Pancreas (tissue), 10 donors: ENCODE measurements around the gene S100A7A. TPM values are rescaled to one million over a fixed set of nuclear protein-coding genes. Genes with fewer than 3 reads are reported as not detected.
A peak's percentile ranks its signal among the peaks of the same experiment; 100 is the strongest.

Source experiments
- ATAC-seq, 4 donors: fragments of 200-7000 bp; cut with Tn5 transposase; one replicate each; pipeline versions ENCODE4 v1.8.0 to v1.9.1; 2020; ENCODE audit warnings: mild to moderate bottlenecking in 4 of 4, moderate library complexity in 4 of 4
- DNase-seq, 6 donors: peaks; one replicate each; pipeline ENCODE4 v3.0.0-alpha.2; 2020
- FAIRE-seq: peaks from 2 replicates; lab custom pipeline; 2012; peaks lifted over from hg19 to GRCh38; lab: Jason Lieb, UNC
- H3K27ac ChIP-seq, 4 donors: fragments of 200-600 bp; sonication (generic); 1 replicate in 3 of 4; 2 replicates in 1 of 4; pipeline versions ENCODE4 v1.5.0 to v1.8.0; 2020
- H3K27me3 ChIP-seq, 4 donors: fragments of 200-600 bp; one replicate each; pipeline ENCODE4 v1.8.0; 2021
- H3K36me3 ChIP-seq, 3 donors: fragments of 200-600 bp; sonication (generic) in 1 of 3; one replicate each; pipeline versions ENCODE4 v1.5.0 to v1.8.0; 2020 to 2021
- H3K4me1 ChIP-seq, 3 donors: fragments of 200-600 bp; one replicate each; pipeline ENCODE4 v1.8.0; 2021
- H3K4me3 ChIP-seq, 4 donors: fragments of 200-600 bp; sonication (generic) in 2 of 4; one replicate each; pipeline versions ENCODE4 v1.5.0 to v1.8.0; 2020 to 2021
- H3K9me3 ChIP-seq, 4 donors: fragments of 200-600 bp; one replicate each; pipeline ENCODE4 v1.8.0; 2021
- WGBS, 2 donors: extraction: QIAGEN DNeasy Blood & Tissue Kit; methylation state at CpG; one replicate each; pipeline ENCODE4 v1.1.7; 2013; 5-methylcytosine and 5-hydroxymethylcytosine counted together
- intact Hi-C, 3 donors: fragments of 100-400 bp; cut with DNase I; formaldehyde crosslinking; loops; one replicate each; pipeline versions ENCODE4 v1.11.1 to v1.14.2; 2022
- polyA plus RNA-seq, 2 donors: library from polyadenylated mRNA; stranded (reverse); fragments of 200-250 nt; gene quantifications; one replicate each; pipeline ENCODE4 v1.2.3, GENCODE V29; 2013
- total RNA-seq, 6 donors: library from RNA; stranded (reverse); fragmentation: NEBNext Ultra II Directional in 4 of 6; extraction: Animal tissue kit (Norgen Biotek cat#: 25700) in 4 of 6; gene quantifications; one replicate each; pipeline versions ENCODE4 v1.2.1 to v1.2.4, GENCODE V29; 2021 to 2023
- TF ChIP-seq, protein P1 (sequence below), 4 donors: fragments of 200-600 bp; sonication (generic) in 3 of 4; IDR thresholded peaks; one replicate each; pipeline versions ENCODE4 v1.5.0 to v1.8.0; 2021; ENCODE audit warnings: antibody characterized with exemption in 4 of 4
- donor health status: healthy with polysubstance abuse.
- donor health status: DM: no; HTN: no; CAD: no; lungs with moderate emphysema.
- donor health status: DM: no; HTN: no; CAD: no.
- donor health status: control.
- donor health status: control.
- donor health status: Bipolar disorder and iron deficiency.
- donor health status: DM: yes; HTN: yes; CAD: no.
- donor health status: DM: no; HTN: no; CAD: no.
- donor health status: DM: no; HTN: no; CAD: no.
- donor health status: DM: yes; HTN: yes; CAD: no.

S100A7A gene
- total and polyA plus RNA-seq, 8 donors, result not detected

DNA sequence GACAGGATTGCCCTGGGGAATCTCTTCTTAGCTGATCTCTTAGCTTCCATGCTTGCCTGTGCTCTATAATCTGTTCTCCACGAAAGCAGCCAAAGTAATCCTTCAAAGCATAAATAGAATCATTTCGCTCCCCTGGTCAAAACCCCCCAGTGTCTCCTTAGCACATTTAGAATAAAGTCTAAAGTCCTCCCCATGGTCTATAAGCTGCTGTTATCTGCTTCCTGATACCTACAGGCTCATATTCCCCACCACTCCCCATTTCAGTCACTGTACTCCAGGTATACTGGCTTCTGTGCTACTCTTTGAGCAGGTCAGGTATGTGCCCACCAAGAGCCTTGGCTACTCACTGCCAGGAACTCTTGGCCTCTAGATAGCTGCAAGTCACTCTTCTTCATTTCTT, 43.7 kb upstream of the S100A7A start:
- H3K36me3 ChIP-seq, result no peaks in the 10 kb centered on the region
- H3K27ac ChIP-seq, result no peak overlapping the region
- WGBS, 2 donors, result 83 to 84% methylated on average over 2 of the region's 2 CpGs
- intact Hi-C loops, result no loop called here
- no peak for DNase-seq
- FAIRE-seq, result no peak
- no peaks in the 10 kb centered on the region for H3K4me1 ChIP-seq
- ATAC-seq, result no peak
- TF ChIP-seq, protein P1, sequence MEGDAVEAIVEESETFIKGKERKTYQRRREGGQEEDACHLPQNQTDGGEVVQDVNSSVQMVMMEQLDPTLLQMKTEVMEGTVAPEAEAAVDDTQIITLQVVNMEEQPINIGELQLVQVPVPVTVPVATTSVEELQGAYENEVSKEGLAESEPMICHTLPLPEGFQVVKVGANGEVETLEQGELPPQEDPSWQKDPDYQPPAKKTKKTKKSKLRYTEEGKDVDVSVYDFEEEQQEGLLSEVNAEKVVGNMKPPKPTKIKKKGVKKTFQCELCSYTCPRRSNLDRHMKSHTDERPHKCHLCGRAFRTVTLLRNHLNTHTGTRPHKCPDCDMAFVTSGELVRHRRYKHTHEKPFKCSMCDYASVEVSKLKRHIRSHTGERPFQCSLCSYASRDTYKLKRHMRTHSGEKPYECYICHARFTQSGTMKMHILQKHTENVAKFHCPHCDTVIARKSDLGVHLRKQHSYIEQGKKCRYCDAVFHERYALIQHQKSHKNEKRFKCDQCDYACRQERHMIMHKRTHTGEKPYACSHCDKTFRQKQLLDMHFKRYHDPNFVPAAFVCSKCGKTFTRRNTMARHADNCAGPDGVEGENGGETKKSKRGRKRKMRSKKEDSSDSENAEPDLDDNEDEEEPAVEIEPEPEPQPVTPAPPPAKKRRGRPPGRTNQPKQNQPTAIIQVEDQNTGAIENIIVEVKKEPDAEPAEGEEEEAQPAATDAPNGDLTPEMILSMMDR (IDR thresholded peaks at IDR 0.05), result no peak
- no peaks in the 10 kb centered on the region for H3K9me3 ChIP-seq
- H3K4me3 ChIP-seq, result no peak overlapping the region
- no peaks in the 10 kb centered on the region for H3K27me3 ChIP-seq

DNA sequence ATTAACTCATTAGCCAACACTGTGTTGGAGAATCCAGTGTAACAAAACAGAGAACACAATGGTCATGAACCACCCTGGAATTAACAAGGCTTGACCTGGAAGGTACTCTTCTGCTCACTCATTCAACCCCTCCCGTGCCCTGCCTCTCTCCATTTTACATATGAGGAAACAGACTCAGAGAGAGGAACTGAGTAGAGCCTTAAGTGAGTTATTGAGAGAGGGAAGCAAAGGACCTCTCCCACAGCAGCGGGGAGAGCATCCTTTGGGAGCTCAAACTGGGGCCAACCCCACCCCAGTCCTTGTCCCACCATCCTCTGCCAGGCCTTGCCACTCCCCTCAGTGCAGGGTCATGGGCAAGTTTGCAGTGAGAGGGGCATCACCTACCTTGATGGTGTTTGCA, 42.2 kb upstream of the S100A7A start:
- Histone ChIP-seq H3K9me3 (no peaks in the 10 kb centered on the region), H3K27me3 (no peaks in the 10 kb centered on the region), H3K4me1 (no peaks in the 10 kb centered on the region), H3K36me3 (no peaks in the 10 kb centered on the region), H3K4me3 (no peak overlapping the region), H3K27ac (no peak overlapping the region)
- no peak for FAIRE-seq
- WGBS, 2 donors, result 63 to 66% methylated on average over 2 of the region's 2 CpGs
- intact Hi-C loops, result no loop called here
- TF ChIP-seq, protein P1 (IDR thresholded peaks at IDR 0.05), result no peak
- peak in 1 of 4 donors; percentile 40 for ATAC-seq
- DNase-seq, result no peak

DNA sequence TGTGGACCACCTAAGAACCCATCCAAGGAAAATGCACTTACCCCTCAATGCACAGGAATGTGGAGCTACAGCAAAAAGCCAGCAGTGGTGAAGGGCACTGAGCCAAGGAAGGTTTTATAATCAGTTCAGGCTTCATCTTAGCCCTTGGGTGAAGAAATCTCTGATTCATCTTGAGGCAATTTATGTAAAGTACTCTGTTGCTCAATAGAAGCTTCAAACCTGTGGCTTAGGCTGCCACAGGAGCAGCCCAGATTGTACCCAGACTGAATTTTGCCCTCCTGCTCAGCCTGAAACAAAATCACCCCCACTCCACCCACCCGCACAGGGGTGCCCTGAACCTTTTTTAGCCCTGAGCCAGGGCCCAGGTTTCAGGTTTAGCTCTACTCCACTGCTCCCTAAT, 40.8 kb upstream of the S100A7A start, which contains the start of gene S100A12:
TSS of gene S100A12 (minus strand) at position 111 of the 400 bp plus-strand sequence. CDS start 1,029 bp downstream, outside the sequence.
- H3K4me1 ChIP-seq, result no peaks in the 10 kb centered on the region
- TF ChIP-seq, protein P1 (IDR thresholded peaks at IDR 0.05), result no peak
- WGBS, 2 donors, result 72 to 88% methylated on average over 1 of the region's 1 CpG
- ATAC-seq (peak in 2 of 4 donors; percentile 37 to 55), DNase-seq (no peak), FAIRE-seq (no peak)
- no peaks in the 10 kb centered on the region for H3K9me3 ChIP-seq
- H3K27ac ChIP-seq, result no peak within 1 kb of the TSS
- intact Hi-C loops, result no loop called here
- no peak within 1 kb of the TSS for H3K4me3 ChIP-seq
- no peaks in the 10 kb centered on the region for H3K27me3 ChIP-seq
- H3K36me3 ChIP-seq, result no peaks in the 10 kb centered on the region

DNA sequence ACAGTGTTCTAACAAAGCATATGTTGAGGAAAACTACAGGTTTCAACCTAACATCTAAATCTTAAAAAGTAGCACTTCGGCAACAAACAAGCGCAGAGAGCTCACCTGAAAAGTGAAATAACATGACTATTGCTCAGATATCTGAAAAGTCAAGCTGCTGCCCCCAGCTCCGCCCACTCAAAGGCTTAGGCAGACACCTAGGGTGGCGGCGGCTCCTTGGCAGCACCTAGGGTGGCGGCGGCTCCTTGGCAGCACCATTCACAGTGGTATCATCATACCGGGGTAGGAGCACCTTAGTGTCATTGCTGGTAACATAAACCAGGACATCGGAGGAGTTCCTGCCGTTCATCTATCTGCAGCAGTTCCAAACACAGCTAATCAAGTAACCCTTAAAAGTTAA, 36.7 kb upstream of the S100A7A start:
- no peak for FAIRE-seq
- H3K9me3 ChIP-seq, result no peaks in the 10 kb centered on the region

DNA sequence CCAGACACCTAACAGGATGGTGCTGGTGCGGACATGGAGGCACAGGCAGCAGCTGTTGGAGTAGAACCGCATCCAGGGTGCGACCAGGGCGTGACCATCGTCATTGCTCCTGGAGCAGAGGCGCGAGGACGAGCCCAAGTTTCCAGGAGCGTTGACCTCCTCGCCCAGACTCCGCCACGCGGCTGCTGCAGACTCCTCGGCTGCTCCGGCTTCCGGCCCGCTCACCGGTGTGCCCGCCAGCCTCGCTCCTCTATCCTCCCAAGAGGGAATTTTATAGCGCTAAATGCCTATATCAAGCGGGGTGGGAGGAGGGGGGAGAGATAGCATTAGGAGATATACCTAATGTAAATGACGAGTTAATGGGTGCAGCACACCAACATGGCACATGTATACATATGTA, 35.6 kb upstream of the S100A7A start:
- DNase-seq, result no peak
- no peak for FAIRE-seq
- Histone ChIP-seq H3K9me3 (no peaks in the 10 kb centered on the region), H3K27ac (no peak overlapping the region), H3K36me3 (no peaks in the 10 kb centered on the region), H3K4me1 (no peaks in the 10 kb centered on the region), H3K27me3 (no peaks in the 10 kb centered on the region), H3K4me3 (no peak overlapping the region)
- intact Hi-C loops, result no loop called here
- 83 to 89% methylated on average over 23 of the region's 23 CpGs for WGBS, 2 donors
- no peak for ATAC-seq
- TF ChIP-seq, protein P1 (IDR thresholded peaks at IDR 0.05), result no peak

More for the DNA sequence above, 36.7 kb upstream of the S100A7A start:
- Histone ChIP-seq H3K27ac (no peak overlapping the region), H3K36me3 (no peaks in the 10 kb centered on the region), H3K4me1 (no peaks in the 10 kb centered on the region), H3K4me3 (no peak overlapping the region), H3K27me3 (no peaks in the 10 kb centered on the region)
- TF ChIP-seq, protein P1 (IDR thresholded peaks at IDR 0.05), result no peak
- DNase-seq, result no peak
- 71 to 81% methylated on average over 10 of the region's 10 CpGs for WGBS, 2 donors
- no peak for ATAC-seq
- intact Hi-C loops, result no loop called here
